ENCODE results near the gene SND1.

SND1 gene

GRCh38 chr7:127766831-127767459 lies 115.0 kb downstream of the SND1 start:
- no peak for DNase-seq (ENCODE audit: low read depth, low spot score)

GRCh38 chr7:127768241-127768640 lies 116.2 kb downstream of the SND1 start:
- DNase-seq (ENCODE audit: low read depth, low spot score): no peak

- no peak for DNase-seq (ENCODE audit: low read depth, low spot score)
Measured at GRCh38 chr7:127769137-127769536, 117.1 kb downstream of the SND1 start.

- no peak for DNase-seq (ENCODE audit: low read depth, low spot score)
Measured at GRCh38 chr7:127769696-127770400, 117.9 kb downstream of the SND1 start.

GRCh38 chr7:127770885-127771284 lies 118.9 kb downstream of the SND1 start:
- DNase-seq (ENCODE audit: low read depth, low spot score): no peak

GRCh38 chr7:127771707-127772106 lies 119.7 kb downstream of the SND1 start:
- DNase-seq (ENCODE audit: low read depth, low spot score): no peak

GRCh38 chr7:127776776-127777386 lies 124.9 kb downstream of the SND1 start:
- DNase-seq (ENCODE audit: low read depth, low spot score): no peak

- DNase-seq (ENCODE audit: low read depth, low spot score): no peak
Measured at GRCh38 chr7:127780489-127780888, 128.5 kb downstream of the SND1 start.

GRCh38 chr7:127781081-127781480 lies 129.1 kb downstream of the SND1 start:
- DNase-seq (ENCODE audit: low read depth, low spot score): no peak

GRCh38 chr7:127782075-127782474 lies 130.1 kb downstream of the SND1 start:
- no peak for DNase-seq (ENCODE audit: low read depth, low spot score)

GRCh38 chr7:127782654-127783559 lies 130.9 kb downstream of the SND1 start:
- no peak for DNase-seq (ENCODE audit: low read depth, low spot score)

GRCh38 chr7:127786184-127786583 lies 134.2 kb downstream of the SND1 start:
- DNase-seq (ENCODE audit: low read depth, low spot score): no peak

GRCh38 chr7:127789031-127789430 lies 137.0 kb downstream of the SND1 start:
- no peak for DNase-seq (ENCODE audit: low read depth, low spot score)

- DNase-seq (ENCODE audit: low read depth, low spot score): no peak
Measured at GRCh38 chr7:127791446-127792189, 139.6 kb downstream of the SND1 start.

- no peak for DNase-seq (ENCODE audit: low read depth, low spot score)
Measured at GRCh38 chr7:127792528-127793342, 140.7 kb downstream of the SND1 start.

GRCh38 chr7:127793582-127793981 lies 141.6 kb downstream of the SND1 start:
- DNase-seq (ENCODE audit: low read depth, low spot score): no peak

- no peak for DNase-seq (ENCODE audit: low read depth, low spot score)
Measured at GRCh38 chr7:127794136-127794535, 142.1 kb downstream of the SND1 start.

- DNase-seq (ENCODE audit: low read depth, low spot score): no peak
Measured at GRCh38 chr7:127794551-127794950, 142.6 kb downstream of the SND1 start.

- DNase-seq (ENCODE audit: low read depth, low spot score): no peak
Measured at GRCh38 chr7:127798023-127798422, 146.0 kb downstream of the SND1 start.

- DNase-seq (ENCODE audit: low read depth, low spot score): no peak
Measured at GRCh38 chr7:127798769-127799372, 146.9 kb downstream of the SND1 start.

Measured in activated naive CD8-positive, alpha-beta T cell treated with anti-CD3 and anti-CD28 coated beads, Interleukin-2, amount 50 U/mL, for 16 hours (primary cell).